22Rv1 (cell line): ENCODE data around the gene UNC93B1.
"Not testable (repeated sequence)": the region's sequence is repeated elsewhere in the genome, so short reads cannot be mapped to it uniquely, and the experiment has no call there.

Experiments used
- CTCF ChIP-seq: fragments of 450-650 bp; IDR thresholded peaks from 2 replicates; pipeline ENCODE4 v1.5.1; 2017; ENCODE audit warnings: mild to moderate bottlenecking
- ZFX ChIP-seq: fragments of 450-650 bp; IDR thresholded peaks from 2 replicates; pipeline ENCODE4 v1.6.1; 2017; ENCODE audit warnings: antibody characterized with exemption, borderline replicate concordance

GRCh38 chr11:67994387-67994786, 9.5 kb downstream of the UNC93B1 start:
- not testable (repeated sequence) for TF ChIP-seq CTCF, ZFX
